HepG2 (cell line): Measurements from ENCODE around the gene CDC42EP5.
"Not testable (repeated sequence)": the region's sequence is repeated elsewhere in the genome, so short reads cannot be mapped to it uniquely, and the experiment has no call there.

Experiments used
- HDAC6 ChIP-seq: fragments of 200-600 bp; sonication (generic); IDR thresholded peaks from 2 replicates; pipeline ENCODE4 v1.7.0; 2017; ENCODE audit warnings: mild to moderate bottlenecking, antibody characterized with exemption, low read length, low read depth
- IRF2 ChIP-seq: IDR thresholded peaks from 2 replicates; pipeline ENCODE4 v1.6.1; 2018; ENCODE audit warnings: missing genetic modification reagents, missing compliant biosample characterization
- NCOR1 ChIP-seq: fragments of 200-600 bp; sonication (generic); IDR thresholded peaks from 2 replicates; pipeline ENCODE4 v1.7.0; 2017; ENCODE audit warnings: antibody characterized with exemption, low read length, borderline replicate concordance
- PAX8 ChIP-seq: sonication (generic); formaldehyde crosslinking; IDR thresholded peaks from 2 replicates; pipeline ENCODE4 v1.8.0; 2022; ENCODE audit warnings: mild to moderate bottlenecking, missing genetic modification reagents, borderline replicate concordance
- POLR2AphosphoS5 ChIP-seq: IDR thresholded peaks from 2 replicates; pipeline ENCODE4 v1.6.1; 2012; ENCODE audit warnings: low read depth, low read length
- RARG ChIP-seq: sonication (generic); formaldehyde crosslinking; IDR thresholded peaks from 2 replicates; pipeline ENCODE4 v1.4.0; 2020; ENCODE audit warnings: low read depth, mild to moderate bottlenecking, missing genetic modification reagents
- RBM22 ChIP-seq: fragments of 200-400 bp; formaldehyde crosslinking; optimal IDR thresholded peaks from 2 replicates; pipeline ENCODE3; 2017; ENCODE audit warnings: mild to moderate bottlenecking, low read length, moderate library complexity
- ZBTB7B ChIP-seq: sonication (generic); formaldehyde crosslinking; IDR thresholded peaks from 2 replicates; pipeline ENCODE4 v1.4.0; 2020; ENCODE audit warnings: missing genetic modification reagents
- ZNF746 ChIP-seq: sonication (generic); formaldehyde crosslinking; IDR thresholded peaks from 2 replicates; pipeline ENCODE4 v1.8.0; 2022; ENCODE audit warnings: mild to moderate bottlenecking, missing genetic modification reagents
- ZSCAN30 ChIP-seq: sonication (generic); formaldehyde crosslinking; IDR thresholded peaks from 2 replicates; pipeline ENCODE4 v1.5.0; 2020; ENCODE audit warnings: mild to moderate bottlenecking, missing genetic modification reagents
- TF ChIP-seq, protein P1 (sequence below): sonication (generic); formaldehyde crosslinking; IDR thresholded peaks from 2 replicates; pipeline ENCODE4 v1.4.0; 2020; ENCODE audit warnings: missing genetic modification reagents, borderline replicate concordance
- TF ChIP-seq, protein P2 (sequence below), 2 experiments: sonication (generic) in 1 of 2; formaldehyde crosslinking in 1 of 2; IDR thresholded peaks; 2 replicates each; pipeline versions ENCODE4 v1.5.1 to v1.6.1; 2011 to 2020; ENCODE audit warnings: borderline replicate concordance in 1 of 2, low read depth in 1 of 2, low read length in 1 of 2, mild to moderate bottlenecking in 1 of 2, missing genetic modification reagents in 1 of 2, moderate library complexity in 1 of 2
- TF ChIP-seq, protein P3 (sequence below): sonication (generic); formaldehyde crosslinking; IDR thresholded peaks from 2 replicates; pipeline ENCODE4 v1.4.0; 2020; ENCODE audit warnings: missing genetic modification reagents
- TF ChIP-seq, protein P4 (sequence below): sonication (generic); formaldehyde crosslinking; IDR thresholded peaks from 2 replicates; pipeline ENCODE4 v1.4.0; 2020; ENCODE audit warnings: mild to moderate bottlenecking, missing genetic modification reagents

DNA sequence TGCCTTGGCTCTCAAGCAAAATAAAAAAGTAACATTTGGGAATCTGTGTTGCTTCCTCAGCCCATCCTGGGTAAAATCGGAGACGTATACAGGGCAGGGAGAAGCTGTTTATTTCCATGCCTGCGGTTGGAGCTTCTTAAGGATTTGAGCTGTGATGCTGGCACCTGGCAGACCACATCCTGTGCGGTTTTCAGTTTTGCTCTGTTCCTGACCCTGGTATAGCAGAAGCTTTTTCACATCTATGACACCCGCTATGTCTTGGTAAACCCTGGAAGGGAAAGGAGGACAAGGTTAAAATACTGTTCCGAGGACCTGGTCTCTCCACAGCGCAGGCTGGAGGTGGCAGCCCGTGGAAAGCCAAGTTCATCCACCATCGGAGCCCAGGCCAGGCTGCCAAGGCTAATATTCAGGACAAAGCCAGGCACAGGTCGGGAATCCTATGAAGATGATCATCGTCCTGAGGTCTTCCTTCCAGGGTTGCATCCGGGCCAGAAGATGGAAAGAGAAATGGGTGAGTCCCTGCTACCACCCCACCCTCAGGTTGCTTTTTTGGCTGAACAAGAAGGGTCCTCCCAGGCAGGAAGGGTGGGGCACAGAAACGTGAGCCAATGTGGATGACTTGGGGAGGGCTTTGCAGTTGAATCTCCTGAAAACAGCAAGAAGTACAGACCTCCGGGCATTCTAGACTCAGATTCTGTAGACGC lies 24.8 kb upstream of the CDC42EP5 start:
- TF ChIP-seq, protein P1, sequence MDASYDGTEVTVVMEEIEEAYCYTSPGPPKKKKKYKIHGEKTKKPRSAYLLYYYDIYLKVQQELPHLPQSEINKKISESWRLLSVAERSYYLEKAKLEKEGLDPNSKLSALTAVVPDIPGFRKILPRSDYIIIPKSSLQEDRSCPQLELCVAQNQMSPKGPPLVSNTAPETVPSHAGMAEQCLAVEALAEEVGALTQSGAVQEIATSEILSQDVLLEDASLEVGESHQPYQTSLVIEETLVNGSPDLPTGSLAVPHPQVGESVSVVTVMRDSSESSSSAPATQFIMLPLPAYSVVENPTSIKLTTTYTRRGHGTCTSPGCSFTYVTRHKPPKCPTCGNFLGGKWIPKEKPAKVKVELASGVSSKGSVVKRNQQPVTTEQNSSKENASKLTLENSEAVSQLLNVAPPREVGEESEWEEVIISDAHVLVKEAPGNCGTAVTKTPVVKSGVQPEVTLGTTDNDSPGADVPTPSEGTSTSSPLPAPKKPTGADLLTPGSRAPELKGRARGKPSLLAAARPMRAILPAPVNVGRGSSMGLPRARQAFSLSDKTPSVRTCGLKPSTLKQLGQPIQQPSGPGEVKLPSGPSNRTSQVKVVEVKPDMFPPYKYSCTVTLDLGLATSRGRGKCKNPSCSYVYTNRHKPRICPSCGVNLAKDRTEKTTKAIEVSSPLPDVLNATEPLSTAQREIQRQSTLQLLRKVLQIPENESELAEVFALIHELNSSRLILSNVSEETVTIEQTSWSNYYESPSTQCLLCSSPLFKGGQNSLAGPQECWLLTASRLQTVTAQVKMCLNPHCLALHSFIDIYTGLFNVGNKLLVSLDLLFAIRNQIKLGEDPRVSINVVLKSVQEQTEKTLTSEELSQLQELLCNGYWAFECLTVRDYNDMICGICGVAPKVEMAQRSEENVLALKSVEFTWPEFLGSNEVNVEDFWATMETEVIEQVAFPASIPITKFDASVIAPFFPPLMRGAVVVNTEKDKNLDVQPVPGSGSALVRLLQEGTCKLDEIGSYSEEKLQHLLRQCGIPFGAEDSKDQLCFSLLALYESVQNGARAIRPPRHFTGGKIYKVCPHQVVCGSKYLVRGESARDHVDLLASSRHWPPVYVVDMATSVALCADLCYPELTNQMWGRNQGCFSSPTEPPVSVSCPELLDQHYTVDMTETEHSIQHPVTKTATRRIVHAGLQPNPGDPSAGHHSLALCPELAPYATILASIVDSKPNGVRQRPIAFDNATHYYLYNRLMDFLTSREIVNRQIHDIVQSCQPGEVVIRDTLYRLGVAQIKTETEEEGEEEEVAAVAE (CRISPR knock-in tag), result not testable (repeated sequence)
- TF ChIP-seq, protein P2, sequence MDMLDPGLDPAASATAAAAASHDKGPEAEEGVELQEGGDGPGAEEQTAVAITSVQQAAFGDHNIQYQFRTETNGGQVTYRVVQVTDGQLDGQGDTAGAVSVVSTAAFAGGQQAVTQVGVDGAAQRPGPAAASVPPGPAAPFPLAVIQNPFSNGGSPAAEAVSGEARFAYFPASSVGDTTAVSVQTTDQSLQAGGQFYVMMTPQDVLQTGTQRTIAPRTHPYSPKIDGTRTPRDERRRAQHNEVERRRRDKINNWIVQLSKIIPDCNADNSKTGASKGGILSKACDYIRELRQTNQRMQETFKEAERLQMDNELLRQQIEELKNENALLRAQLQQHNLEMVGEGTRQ (IDR thresholded peaks at IDR 0.05; ENCODE audit: low read depth, low read length), result not testable (repeated sequence)
- TF ChIP-seq, protein P2 (CRISPR knock-in tag; IDR thresholded peaks at IDR 0.05; ENCODE audit: borderline replicate concordance), result not testable (repeated sequence)
- not testable (repeated sequence) for TF ChIP-seq HDAC6; RBM22; ZBTB7B (CRISPR knock-in tag); NCOR1; RARG (CRISPR knock-in tag); ZSCAN30 (CRISPR knock-in tag); PAX8; POLR2AphosphoS5; ZNF746 (CRISPR knock-in tag); IRF2 (CRISPR knock-in tag)
- TF ChIP-seq, protein P3, sequence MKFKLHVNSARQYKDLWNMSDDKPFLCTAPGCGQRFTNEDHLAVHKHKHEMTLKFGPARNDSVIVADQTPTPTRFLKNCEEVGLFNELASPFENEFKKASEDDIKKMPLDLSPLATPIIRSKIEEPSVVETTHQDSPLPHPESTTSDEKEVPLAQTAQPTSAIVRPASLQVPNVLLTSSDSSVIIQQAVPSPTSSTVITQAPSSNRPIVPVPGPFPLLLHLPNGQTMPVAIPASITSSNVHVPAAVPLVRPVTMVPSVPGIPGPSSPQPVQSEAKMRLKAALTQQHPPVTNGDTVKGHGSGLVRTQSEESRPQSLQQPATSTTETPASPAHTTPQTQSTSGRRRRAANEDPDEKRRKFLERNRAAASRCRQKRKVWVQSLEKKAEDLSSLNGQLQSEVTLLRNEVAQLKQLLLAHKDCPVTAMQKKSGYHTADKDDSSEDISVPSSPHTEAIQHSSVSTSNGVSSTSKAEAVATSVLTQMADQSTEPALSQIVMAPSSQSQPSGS, result not testable (repeated sequence)
- TF ChIP-seq, protein P4, sequence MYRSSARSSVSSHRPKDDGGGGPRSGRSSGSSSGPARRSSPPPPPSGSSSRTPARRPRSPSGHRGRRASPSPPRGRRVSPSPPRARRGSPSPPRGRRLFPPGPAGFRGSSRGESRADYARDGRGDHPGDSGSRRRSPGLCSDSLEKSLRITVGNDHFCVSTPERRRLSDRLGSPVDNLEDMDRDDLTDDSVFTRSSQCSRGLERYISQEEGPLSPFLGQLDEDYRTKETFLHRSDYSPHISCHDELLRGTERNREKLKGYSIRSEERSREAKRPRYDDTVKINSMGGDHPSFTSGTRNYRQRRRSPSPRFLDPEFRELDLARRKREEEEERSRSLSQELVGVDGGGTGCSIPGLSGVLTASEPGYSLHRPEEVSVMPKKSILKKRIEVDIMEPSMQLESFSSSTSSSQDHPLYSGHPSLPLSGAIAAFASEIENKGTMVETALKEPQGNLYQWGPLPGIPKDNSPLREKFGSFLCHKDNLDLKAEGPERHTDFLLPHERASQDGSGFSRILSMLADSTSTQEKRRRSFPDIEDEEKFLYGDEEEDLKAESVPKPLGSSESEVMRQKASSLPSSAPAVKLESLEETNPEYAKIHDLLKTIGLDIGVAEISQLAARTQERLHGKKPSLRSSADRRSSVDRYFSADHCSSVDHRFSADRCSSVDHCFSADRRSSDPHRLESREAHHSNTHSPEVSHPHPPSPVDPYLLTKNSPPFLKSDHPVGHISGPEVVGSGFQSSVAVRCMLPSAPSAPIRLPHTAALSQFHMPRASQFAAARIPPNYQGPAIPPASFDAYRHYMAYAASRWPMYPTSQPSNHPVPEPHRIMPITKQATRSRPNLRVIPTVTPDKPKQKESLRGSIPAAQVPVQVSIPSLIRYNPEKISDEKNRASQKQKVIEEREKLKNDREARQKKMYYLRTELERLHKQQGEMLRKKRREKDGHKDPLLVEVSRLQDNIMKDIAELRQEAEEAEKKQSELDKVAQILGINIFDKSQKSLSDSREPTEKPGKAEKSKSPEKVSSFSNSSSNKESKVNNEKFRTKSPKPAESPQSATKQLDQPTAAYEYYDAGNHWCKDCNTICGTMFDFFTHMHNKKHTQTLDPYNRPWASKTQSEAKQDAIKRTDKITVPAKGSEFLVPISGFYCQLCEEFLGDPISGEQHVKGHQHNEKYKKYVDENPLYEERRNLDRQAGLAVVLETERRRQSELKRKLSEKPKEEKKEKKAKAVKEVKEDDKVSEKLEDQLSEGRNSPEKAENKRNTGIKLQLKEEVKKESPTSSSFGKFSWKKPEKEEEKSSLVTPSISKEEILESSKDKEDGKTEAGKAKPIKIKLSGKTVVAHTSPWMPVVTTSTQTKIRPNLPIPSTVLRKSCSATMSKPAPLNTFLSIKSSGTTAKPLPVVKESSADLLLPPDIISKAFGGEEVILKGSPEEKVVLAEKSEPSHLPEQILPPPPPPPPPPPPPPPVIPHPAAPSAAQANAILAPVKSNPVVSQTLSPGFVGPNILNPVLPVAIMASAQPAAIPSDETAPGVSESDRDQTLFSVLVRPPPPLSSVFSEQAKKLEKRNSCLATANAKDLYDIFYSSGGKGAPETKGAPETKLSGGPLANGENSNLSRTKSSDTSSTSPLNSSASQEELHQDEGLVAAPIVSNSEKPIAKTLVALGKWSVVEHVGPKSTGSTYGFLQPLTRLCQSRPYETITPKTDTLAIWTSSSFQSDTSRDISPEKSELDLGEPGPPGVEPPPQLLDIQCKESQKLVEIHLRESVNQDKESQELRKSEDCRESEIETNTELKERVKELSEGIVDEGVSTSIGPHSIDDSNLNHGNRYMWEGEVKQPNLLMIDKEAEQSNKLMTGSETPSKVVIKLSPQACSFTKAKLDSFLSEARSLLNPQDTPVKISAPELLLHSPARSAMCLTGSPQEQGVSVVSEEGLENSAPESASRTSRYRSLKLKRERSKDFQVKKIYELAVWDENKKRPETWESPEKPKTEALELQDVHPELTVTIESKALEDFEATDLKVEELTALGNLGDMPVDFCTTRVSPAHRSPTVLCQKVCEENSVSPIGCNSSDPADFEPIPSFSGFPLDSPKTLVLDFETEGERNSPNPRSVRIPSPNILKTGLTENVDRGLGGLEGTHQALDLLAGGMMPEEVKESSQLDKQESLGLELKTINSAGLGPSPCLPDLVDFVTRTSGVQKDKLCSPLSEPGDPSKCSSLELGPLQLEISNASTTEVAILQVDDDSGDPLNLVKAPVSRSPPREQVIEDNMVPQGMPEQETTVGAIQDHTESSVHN, result not testable (repeated sequence)
